Measurements from ENCODE around the gene TBC1D25. TPM values are rescaled to one million over a fixed set of nuclear protein-coding genes. Genes with fewer than 3 reads are reported as not detected.

The TBC1D25 gene
- total and polyA plus RNA-seq, 2 of the 4 experiments (the other 2 are of a cell fraction): 11.3 to 15.9 TPM

DNA sequence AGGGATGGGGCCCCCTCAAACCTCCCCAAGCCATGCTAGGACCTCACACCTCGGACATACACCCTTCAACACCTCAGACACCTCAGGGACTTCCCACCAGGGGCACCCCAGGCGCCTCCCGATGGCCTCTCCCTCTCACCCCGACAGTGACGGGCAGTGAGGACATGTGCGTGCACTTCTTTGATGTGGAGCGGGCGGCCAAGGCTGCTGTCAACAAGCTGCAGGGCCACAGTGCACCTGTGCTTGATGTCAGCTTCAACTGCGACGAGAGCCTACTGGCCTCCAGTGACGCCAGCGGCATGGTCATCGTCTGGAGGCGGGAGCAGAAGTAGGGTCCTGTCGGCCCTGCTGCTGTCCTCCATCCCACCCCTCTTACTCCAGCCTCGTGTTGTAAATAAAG is 65.2 kb downstream of the TBC1D25 start:
- POLR2A ChIA-PET (ENCODE audit: unreplicated experiment): no interaction called here
- Histone ChIP-seq H3K14ac (replicated peaks; ENCODE audit: low read depth, low read length) (no peak overlapping the region), H3K56ac (ENCODE audit: extremely low read depth, insufficient read depth, low read length) (no peak overlapping the region), H3K4me2 (ENCODE audit: low read depth, low read length) (no peak overlapping the region), H3K9me3 (ENCODE audit: control insufficient read depth, insufficient read depth, low read length) (no peaks in the 10 kb centered on the region), H4K91ac (ENCODE audit: insufficient read depth, low read depth, low read length) (no peak overlapping the region), H4K20me1 (ENCODE audit: insufficient read depth, low read length) (no peaks in the 10 kb centered on the region), H2BK120ac (ENCODE audit: low read depth, low read length) (no peak overlapping the region), H3K36me3 (ENCODE audit: control insufficient read depth, insufficient read depth, low read length) (peaks cover 26% of the 10 kb centered on the region), H3K9ac (ENCODE audit: low read depth, low read length) (no peak overlapping the region), H3K4me1 (ENCODE audit: control insufficient read depth, insufficient read depth, low read length) (no peaks in the 10 kb centered on the region), H3K4me3 (ENCODE audit: insufficient read depth, low read depth, low read length) (no peak overlapping the region), H2BK15ac (ENCODE audit: low read depth, low read length) (no peak overlapping the region), H3K27ac (ENCODE audit: insufficient read depth, low read length) (no peak overlapping the region), H3K23ac (ENCODE audit: low read depth, low read length) (no peak overlapping the region), H2BK5ac (ENCODE audit: low read depth, low read length, poor library complexity, severe bottlenecking) (no peak overlapping the region), H3K18ac (ENCODE audit: low read depth, low read length) (no peak overlapping the region), H4K8ac (ENCODE audit: low read depth in 2 of 2, low read length in 2 of 2) (no peak overlapping the region), H3K79me1 (ENCODE audit: low read depth in 1 of 2, low read length in 2 of 2) (no peaks in the 10 kb centered on the region), H3K9me1 (ENCODE audit: insufficient read depth, low read length) (no peaks in the 10 kb centered on the region), H3K4ac (ENCODE audit: low read depth, low read length) (no peak overlapping the region), H2AK9ac (replicated peaks; ENCODE audit: low read depth, low read length, poor library complexity) (no peak overlapping the region), H2BK20ac (ENCODE audit: low read depth, low read length) (no peak overlapping the region), H2AK5ac (ENCODE audit: low read depth, low read length) (no peak overlapping the region), H3K27me3 (ENCODE audit: control insufficient read depth, insufficient read depth, low read length) (no peaks in the 10 kb centered on the region), H4K5ac (ENCODE audit: low read depth, low read length) (no peak overlapping the region), H2AFZ (replicated peaks; ENCODE audit: low read length, poor library complexity) (peak overlapping the region; percentile 32)
- WGBS, 2 experiments (ENCODE audit: extremely low coverage in 2 of 2, insufficient read length in 1 of 2): 96% methylated on average over 5 of the region's 16 CpGs; no CpG with 5 or more reads in 1 of the 2 experiments
- no TSS peak for BruUV-seq (replicated peaks)
- in situ Hi-C loops (cut with MboI; ENCODE audit: low sequenced_read_pairs) (no loop called here), dilution Hi-C loops (cut with HindIII; ENCODE audit: low sequenced_read_pairs, unreplicated experiment) (no loop called here), intact Hi-C loops (cut with micrococcal nuclease) (no loop called here)
- TF ChIP-seq CHD1 (IDR thresholded peaks at IDR 0.05; ENCODE audit: low read depth, low read length) (no peak), RCOR1 (IDR thresholded peaks at IDR 0.05; ENCODE audit: insufficient replicate concordance, low read length) (no peak), POLR2A (IDR thresholded peaks at IDR 0.05; ENCODE audit: low read depth, low read length) (no peak), BHLHE40 (IDR thresholded peaks at IDR 0.05; ENCODE audit: low read depth, low read length) (no peak), MAZ (IDR thresholded peaks at IDR 0.05; ENCODE audit: borderline replicate concordance, low read depth, low read length) (no peak), MAFK (IDR thresholded peaks at IDR 0.05; ENCODE audit: low read depth, low read length) (no peak), RAD21 (IDR thresholded peaks at IDR 0.05; ENCODE audit: low read length) (no peak), FOS (IDR thresholded peaks at IDR 0.05; ENCODE audit: low read depth, low read length) (no peak), RFX5 (IDR thresholded peaks at IDR 0.05; ENCODE audit: low read depth, low read length) (no peak), SMC3 (IDR thresholded peaks at IDR 0.05; ENCODE audit: low read depth, low read length) (no peak), CEBPB (IDR thresholded peaks at IDR 0.05; ENCODE audit: low read depth, low read length) (no peak), NFE2L2 (IDR thresholded peaks at IDR 0.05; ENCODE audit: low read depth, low read length) (no peak), MXI1 (IDR thresholded peaks at IDR 0.05; ENCODE audit: borderline replicate concordance, low read depth, low read length) (no peak)
- TF ChIP-seq, protein P1, sequence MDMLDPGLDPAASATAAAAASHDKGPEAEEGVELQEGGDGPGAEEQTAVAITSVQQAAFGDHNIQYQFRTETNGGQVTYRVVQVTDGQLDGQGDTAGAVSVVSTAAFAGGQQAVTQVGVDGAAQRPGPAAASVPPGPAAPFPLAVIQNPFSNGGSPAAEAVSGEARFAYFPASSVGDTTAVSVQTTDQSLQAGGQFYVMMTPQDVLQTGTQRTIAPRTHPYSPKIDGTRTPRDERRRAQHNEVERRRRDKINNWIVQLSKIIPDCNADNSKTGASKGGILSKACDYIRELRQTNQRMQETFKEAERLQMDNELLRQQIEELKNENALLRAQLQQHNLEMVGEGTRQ (IDR thresholded peaks at IDR 0.05; ENCODE audit: low read depth, low read length): no peak
- TF ChIP-seq, protein P2, sequence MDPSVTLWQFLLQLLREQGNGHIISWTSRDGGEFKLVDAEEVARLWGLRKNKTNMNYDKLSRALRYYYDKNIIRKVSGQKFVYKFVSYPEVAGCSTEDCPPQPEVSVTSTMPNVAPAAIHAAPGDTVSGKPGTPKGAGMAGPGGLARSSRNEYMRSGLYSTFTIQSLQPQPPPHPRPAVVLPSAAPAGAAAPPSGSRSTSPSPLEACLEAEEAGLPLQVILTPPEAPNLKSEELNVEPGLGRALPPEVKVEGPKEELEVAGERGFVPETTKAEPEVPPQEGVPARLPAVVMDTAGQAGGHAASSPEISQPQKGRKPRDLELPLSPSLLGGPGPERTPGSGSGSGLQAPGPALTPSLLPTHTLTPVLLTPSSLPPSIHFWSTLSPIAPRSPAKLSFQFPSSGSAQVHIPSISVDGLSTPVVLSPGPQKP (IDR thresholded peaks at IDR 0.05; ENCODE audit: borderline replicate concordance, low read depth, low read length): no peak
- TF ChIP-seq, protein P3, sequence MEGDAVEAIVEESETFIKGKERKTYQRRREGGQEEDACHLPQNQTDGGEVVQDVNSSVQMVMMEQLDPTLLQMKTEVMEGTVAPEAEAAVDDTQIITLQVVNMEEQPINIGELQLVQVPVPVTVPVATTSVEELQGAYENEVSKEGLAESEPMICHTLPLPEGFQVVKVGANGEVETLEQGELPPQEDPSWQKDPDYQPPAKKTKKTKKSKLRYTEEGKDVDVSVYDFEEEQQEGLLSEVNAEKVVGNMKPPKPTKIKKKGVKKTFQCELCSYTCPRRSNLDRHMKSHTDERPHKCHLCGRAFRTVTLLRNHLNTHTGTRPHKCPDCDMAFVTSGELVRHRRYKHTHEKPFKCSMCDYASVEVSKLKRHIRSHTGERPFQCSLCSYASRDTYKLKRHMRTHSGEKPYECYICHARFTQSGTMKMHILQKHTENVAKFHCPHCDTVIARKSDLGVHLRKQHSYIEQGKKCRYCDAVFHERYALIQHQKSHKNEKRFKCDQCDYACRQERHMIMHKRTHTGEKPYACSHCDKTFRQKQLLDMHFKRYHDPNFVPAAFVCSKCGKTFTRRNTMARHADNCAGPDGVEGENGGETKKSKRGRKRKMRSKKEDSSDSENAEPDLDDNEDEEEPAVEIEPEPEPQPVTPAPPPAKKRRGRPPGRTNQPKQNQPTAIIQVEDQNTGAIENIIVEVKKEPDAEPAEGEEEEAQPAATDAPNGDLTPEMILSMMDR (conservative IDR thresholded peaks at IDR 0.05; ENCODE audit: low read depth, low read length): no peak
- CTCF ChIA-PET: no interaction called here
- no peak for DNase-seq
- ATAC-seq (ENCODE audit: low read depth): no peak

All from IMR-90 (cell line).